NCI-H2107 treated with DMSO at 0.1 percent for 48 hours (cell line): ENCODE results near the gene HTATSF1.

Experiments
- DNase-seq: peaks from one replicate; lab custom pipeline; 2025; ENCODE audit not compliant: unreplicated experiment; lab: John Stamatoyannopoulos, UW

Gene HTATSF1, protein sequence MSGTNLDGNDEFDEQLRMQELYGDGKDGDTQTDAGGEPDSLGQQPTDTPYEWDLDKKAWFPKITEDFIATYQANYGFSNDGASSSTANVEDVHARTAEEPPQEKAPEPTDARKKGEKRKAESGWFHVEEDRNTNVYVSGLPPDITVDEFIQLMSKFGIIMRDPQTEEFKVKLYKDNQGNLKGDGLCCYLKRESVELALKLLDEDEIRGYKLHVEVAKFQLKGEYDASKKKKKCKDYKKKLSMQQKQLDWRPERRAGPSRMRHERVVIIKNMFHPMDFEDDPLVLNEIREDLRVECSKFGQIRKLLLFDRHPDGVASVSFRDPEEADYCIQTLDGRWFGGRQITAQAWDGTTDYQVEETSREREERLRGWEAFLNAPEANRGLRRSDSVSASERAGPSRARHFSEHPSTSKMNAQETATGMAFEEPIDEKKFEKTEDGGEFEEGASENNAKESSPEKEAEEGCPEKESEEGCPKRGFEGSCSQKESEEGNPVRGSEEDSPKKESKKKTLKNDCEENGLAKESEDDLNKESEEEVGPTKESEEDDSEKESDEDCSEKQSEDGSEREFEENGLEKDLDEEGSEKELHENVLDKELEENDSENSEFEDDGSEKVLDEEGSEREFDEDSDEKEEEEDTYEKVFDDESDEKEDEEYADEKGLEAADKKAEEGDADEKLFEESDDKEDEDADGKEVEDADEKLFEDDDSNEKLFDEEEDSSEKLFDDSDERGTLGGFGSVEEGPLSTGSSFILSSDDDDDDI

DNA sequence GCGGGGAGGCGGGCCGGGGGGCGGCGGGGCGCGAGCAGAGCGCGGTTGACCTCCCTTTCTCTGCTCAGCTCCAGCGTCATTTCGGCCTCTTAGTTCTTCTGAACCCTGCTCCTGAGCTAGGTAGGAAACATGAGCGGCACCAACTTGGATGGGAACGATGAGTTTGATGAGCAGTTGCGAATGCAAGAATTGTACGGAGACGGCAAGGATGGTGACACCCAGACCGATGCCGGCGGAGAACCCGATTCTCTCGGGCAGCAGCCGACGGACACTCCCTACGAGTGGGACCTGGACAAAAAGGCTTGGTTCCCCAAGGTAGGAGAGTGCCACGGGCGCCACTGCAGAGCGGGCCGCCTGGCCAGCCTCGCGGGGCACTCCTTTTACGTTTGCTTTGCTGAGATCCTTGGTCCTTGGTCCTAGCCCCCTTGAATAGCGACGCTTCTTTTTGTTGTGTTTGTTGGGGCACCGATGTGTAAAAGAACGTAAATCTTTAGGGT, at the start of gene HTATSF1:
Gene HTATSF1, plus strand, starts transcription at position 37 of the 497 bp plus-strand sequence. Its CDS starts 93 bp downstream, at position 130.
- peak; percentile 70 for DNase-seq

GRCh38 chrX:136447968-136448367, 49.4 kb upstream of the HTATSF1 start:
- DNase-seq: no peak

GRCh38 chrX:136450050-136450830, 47.2 kb upstream of the HTATSF1 start:
- no peak for DNase-seq

- no peak for DNase-seq
These were observed 44.8 kb upstream of the HTATSF1 start for GRCh38 chrX:136452614-136453013.

GRCh38 chrX:136453114-136453513, 44.3 kb upstream of the HTATSF1 start:
- DNase-seq: no peak

GRCh38 chrX:136453771-136454170, 43.6 kb upstream of the HTATSF1 start:
- no peak for DNase-seq

- DNase-seq: no peak
These were observed 41.3 kb upstream of the HTATSF1 start for GRCh38 chrX:136456133-136456532.

DNA sequence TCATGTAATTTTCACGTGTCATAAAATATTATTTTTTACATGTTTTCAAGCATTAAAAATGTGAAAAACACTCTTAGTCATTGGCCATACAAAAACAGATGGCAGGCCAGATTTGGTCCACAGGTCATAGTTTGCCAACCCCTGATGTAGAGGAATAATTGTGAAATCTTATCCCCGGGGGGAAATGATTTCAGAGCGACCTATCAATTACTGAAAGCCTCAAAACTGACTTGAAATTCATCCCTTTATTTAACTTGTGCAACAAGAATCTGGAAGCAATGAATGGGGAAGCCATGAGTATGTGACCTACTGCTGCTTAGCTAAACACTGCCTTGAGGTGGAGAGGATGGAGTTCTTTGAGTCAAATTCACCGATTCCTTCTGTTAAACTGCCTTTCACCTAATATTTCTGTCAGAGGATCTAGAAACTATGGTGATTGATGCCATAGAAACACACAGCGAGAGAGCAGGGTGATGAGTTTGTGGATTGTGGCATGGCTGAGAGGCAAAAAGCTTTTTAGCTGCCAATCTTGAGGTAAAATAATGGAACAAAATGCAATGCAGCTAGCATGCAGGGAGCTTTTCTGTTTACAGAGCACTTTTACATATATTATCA, 40.0 kb upstream of the HTATSF1 start:
- peak; percentile 29 for DNase-seq

- DNase-seq: no peak
These were observed 32.8 kb upstream of the HTATSF1 start for GRCh38 chrX:136464589-136464988.

GRCh38 chrX:136467303-136467702, 30.1 kb upstream of the HTATSF1 start:
- DNase-seq: no peak

DNA sequence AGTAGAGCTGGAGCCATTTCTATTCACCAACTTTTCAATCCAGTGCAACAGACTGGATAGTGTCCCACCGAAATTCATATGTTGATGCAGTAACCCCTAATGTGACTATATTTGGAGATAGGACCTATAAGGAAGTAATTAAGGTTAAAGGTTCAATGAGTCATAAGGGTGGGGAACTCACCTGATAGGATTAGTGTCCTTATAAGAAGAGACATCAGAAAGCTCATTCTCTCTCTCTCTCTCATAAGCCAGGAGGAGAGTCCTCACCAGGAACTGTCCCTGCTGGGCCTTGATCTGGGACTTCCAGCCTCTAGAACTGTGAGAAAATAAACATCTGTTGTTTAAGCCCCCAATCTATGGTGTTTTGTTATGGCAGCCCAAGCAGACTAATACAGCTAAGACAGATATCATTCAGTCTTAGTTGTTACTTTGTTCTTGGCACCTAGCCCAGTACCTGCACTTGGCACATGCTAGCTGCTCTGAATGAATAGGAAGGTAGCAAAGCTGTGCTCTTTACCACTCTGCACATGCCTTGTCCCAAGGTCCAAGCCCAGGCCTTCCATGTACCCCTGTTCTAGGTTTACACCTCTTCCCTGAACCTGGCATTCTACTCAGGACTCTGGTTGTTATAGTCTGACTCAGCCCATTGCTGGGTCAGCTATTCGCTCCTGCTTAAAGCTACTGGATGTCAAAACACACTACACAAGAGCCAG, 28.8 kb upstream of the HTATSF1 start:
- DNase-seq: peak; percentile 17

- no peak for DNase-seq
These were observed 23.7 kb upstream of the HTATSF1 start for GRCh38 chrX:136473663-136474062.

DNA sequence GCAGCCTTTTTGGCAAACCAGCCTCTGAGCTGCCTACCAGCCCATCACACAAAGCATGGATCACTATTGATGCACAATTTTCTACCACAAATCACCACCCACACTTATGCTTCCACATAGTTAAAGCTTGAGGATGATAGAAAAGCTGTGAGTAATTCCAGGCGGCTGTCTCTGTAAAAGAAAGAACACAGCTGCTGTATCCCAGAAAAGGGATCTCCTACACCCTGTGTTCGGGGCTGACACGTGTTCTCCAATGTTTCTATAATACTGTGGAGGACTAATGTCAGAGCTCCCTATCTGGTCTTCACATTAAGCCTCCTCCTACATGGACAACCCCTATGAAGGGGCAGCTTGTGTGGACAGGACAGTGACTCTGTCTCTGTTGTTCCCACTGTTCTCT, 22.2 kb upstream of the HTATSF1 start:
- DNase-seq: no peak

DNA sequence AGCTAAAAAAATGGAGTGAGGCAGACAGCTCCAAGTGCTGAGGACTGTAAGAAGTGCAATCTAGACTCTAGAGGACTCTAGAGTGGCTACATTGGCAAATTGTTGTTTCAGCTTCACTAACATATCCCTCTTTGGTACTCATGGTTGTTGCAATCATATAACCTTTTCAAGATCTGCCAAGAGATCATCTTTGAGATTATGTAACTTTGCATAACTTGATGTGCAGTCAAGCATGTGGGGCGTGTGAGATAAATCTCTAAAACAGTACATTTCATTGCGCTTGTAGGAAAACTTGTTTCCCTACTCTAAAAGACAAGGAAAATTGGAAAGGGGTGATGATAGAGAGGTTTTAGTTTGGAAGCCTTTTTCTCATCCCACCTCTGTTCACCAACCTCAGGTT, 20.9 kb upstream of the HTATSF1 start:
- no peak for DNase-seq

DNA sequence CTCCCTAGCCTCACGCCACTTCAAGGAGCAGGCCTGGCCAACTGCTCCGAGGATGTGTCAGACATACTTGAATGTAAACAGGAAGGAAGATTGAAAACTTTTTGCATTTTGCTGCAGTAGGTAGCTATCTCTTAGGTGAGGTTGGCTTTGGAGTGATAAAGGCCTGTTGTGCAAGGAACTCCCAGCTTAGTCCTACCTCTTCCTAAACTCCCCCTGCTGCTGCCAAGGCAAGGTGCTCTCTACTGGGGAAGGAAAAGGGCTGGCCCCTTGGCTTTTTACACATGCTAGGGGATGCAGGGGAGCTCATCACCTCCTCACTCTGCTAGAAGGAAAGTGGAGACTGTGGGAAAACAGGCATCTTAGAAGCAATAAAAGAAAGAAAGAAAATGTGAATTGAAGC, 20.4 kb upstream of the HTATSF1 start:
- DNase-seq: no peak

GRCh38 chrX:136480383-136480782, 17.0 kb upstream of the HTATSF1 start:
- peak; percentile 45 for DNase-seq

- DNase-seq: no peak
These were observed 9.7 kb upstream of the HTATSF1 start, which contains the start of gene BRS3 for GRCh38 chrX:136487647-136488046. Gene BRS3, plus strand, starts transcription at chrX:136487947. Its CDS starts 168 bp downstream, at chrX:136488115.

DNA sequence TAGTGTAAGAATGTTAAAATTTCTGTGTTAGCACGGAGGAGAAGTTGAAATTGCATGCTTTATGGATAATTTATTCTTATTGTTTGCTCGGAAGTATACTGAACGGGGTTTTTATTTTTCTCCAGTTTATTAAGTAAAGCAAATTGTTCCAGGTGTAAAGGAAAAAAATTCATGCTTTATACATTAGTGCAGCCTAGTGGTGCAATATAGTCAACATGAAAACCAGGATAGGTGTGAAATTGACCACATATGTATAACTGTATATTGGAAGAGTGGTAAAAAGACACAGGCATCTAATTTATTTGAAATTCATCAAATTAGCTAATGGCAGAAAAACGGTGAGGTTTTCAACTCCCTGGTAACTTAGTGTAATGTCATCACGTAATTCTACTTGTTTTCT, 8.7 kb upstream of the HTATSF1 start:
- no peak for DNase-seq

DNA sequence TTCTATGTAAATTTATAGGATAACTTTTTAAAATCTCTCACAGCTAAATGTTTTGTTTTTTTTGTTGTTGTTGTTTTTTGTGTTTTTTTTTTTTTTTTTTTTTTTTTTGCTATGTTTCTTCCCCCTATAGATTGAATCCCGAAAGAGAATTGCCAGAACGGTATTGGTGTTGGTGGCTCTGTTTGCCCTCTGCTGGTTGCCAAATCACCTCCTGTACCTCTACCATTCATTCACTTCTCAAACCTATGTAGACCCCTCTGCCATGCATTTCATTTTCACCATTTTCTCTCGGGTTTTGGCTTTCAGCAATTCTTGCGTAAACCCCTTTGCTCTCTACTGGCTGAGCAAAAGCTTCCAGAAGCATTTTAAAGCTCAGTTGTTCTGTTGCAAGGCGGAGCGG, 5.6 kb upstream of the HTATSF1 start:
- DNase-seq: no peak

DNA sequence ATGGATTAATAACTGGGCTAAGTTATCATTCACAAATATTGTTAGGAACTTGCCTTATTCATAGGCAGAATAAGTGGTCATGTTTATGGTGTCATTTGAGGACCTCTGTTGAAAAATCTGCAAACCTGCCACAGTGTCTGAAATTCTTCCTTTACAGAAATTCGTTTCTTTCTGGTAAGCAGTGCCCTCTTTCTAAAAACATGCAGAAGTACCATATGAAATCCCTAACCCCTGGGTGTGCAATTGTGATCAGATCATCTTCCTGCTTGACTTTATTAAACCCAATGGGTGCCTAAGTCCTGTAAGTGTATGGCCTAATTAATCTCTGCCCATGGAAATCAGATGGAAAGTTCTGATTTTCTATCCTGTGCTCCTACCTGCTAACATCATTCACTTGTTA, 4.4 kb upstream of the HTATSF1 start:
- DNase-seq: no peak
